ENCODE data around the gene ZEB2.

Gene ZEB2

DNA sequence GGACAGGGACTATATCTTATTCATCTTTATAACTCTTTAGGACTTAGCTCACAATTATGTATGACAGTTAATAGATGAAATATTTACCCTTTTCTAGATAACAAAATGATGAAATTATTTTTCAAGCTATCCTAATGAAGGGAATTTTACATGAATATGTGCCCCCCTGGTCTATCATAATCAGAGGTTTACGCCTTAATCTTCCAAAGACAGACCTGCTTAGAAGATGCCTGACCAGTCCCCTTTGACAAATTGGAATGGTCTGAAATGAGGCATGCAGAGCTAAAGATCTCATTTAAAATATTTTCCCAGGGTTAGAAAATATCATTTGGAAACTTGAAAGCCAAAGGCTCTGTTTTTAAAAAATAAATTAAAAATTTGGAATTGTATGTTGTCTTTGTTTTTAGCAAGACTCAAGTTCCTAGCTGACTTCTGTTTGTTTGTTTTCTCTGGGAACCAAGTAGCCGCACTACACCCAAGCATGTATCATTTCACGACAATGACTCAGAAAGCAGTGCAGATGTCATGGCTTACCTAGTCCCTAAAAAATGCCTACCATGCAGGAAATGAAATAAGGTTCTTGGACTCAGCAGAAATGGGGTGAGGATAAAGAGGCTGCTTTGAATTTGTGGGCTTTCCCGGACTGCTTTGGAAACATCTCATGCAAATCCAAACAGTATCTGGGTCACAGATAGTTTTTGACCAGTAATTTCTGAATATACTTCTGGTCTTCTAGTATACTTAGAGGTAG is 162.1 kb downstream of the ZEB2 start:
- no peak for DNase-seq

DNA sequence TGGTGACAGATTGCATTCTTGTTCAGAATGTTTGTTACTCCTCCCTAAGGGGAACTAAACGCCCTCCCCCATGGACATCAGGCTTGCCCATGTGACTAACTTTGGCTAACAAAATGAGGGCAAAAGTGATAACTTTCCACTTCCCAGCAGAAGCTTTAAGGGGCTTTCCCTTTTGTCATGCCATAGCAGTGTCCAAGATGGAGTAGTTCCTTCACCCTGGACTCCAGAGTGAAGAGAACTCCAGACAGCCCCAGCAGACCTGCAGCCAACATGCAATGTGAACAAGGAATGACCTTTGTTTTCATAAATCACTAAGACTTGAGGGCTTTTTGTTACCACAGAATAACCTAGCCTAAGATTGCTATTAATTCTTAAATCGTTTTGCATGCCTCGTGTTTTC is 163.5 kb downstream of the ZEB2 start:
- H3K27me3 ChIP-seq (ENCODE audit: insufficient read depth, low read depth, severe bottlenecking) = no peaks in the 10 kb centered on the region
- H3K27ac ChIP-seq = no peak overlapping the region
- no peak for DNase-seq
- H3K4me3 ChIP-seq (ENCODE audit: low read depth, low read length) = no peak overlapping the region
- H3K36me3 ChIP-seq = no peaks in the 10 kb centered on the region
- TF ChIP-seq, protein P1, sequence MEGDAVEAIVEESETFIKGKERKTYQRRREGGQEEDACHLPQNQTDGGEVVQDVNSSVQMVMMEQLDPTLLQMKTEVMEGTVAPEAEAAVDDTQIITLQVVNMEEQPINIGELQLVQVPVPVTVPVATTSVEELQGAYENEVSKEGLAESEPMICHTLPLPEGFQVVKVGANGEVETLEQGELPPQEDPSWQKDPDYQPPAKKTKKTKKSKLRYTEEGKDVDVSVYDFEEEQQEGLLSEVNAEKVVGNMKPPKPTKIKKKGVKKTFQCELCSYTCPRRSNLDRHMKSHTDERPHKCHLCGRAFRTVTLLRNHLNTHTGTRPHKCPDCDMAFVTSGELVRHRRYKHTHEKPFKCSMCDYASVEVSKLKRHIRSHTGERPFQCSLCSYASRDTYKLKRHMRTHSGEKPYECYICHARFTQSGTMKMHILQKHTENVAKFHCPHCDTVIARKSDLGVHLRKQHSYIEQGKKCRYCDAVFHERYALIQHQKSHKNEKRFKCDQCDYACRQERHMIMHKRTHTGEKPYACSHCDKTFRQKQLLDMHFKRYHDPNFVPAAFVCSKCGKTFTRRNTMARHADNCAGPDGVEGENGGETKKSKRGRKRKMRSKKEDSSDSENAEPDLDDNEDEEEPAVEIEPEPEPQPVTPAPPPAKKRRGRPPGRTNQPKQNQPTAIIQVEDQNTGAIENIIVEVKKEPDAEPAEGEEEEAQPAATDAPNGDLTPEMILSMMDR (IDR thresholded peaks at IDR 0.05; ENCODE audit: low read depth, low read length) = no peak
- H3K9me3 ChIP-seq (ENCODE audit: severe bottlenecking) = no peaks in the 10 kb centered on the region

More for the DNA sequence above, 162.1 kb downstream of the ZEB2 start:
- no peaks in the 10 kb centered on the region for H3K27me3 ChIP-seq (ENCODE audit: insufficient read depth, low read depth, severe bottlenecking)
- H3K36me3 ChIP-seq = no peaks in the 10 kb centered on the region
- TF ChIP-seq, protein P1 (IDR thresholded peaks at IDR 0.05; ENCODE audit: low read depth, low read length) = no peak
- H3K27ac ChIP-seq = no peak overlapping the region
- H3K9me3 ChIP-seq (ENCODE audit: severe bottlenecking) = no peaks in the 10 kb centered on the region
- no peak overlapping the region for H3K4me3 ChIP-seq (ENCODE audit: low read depth, low read length)

DNA sequence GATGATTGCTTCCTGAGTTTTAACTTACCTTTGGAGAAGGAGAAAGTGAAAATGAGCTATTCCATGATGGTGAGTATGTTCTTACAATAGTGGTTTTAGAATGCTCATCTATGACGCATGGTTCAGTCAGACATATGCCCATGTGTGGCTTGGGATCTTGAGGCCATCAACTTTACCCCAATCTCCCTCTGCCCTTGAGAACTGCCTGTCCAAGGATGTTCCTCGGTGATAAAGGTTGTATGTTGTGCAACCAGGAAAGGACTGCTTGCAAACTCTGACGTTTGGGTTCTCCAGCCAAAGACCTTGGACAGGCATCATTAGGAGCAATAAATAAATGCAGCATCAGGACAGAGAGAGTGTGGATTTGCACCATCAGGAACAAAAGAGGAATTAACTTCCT is 165.0 kb downstream of the ZEB2 start:
- no peak overlapping the region for H3K4me3 ChIP-seq (ENCODE audit: low read depth, low read length)
- TF ChIP-seq, protein P1 (IDR thresholded peaks at IDR 0.05; ENCODE audit: low read depth, low read length) = no peak
- no peaks in the 10 kb centered on the region for H3K36me3 ChIP-seq
- H3K27ac ChIP-seq = no peak overlapping the region
- H3K27me3 ChIP-seq (ENCODE audit: insufficient read depth, low read depth, severe bottlenecking) = no peaks in the 10 kb centered on the region
- DNase-seq = no peak
- no peaks in the 10 kb centered on the region for H3K9me3 ChIP-seq (ENCODE audit: severe bottlenecking)

DNA sequence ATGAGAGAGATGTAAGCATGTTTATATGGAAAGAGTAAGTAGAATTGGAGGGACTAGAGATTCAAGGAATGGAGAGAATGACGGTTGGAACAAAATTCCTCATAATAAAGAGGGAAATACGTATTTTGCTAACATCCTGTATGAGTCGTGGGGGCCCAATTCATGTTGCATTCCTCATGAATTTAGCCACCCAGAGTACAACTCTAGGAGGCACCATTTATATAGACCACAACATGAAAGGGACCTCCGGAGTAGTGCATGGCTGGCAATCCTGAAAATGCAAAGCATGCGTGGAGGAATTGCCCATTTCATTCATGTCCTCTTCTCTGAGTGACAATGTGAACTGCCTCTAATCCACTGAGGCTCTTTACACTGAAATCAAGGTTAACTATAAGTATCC is 168.2 kb downstream of the ZEB2 start:
- H3K9me3 ChIP-seq (ENCODE audit: severe bottlenecking) = no peaks in the 10 kb centered on the region
- H3K27me3 ChIP-seq (ENCODE audit: insufficient read depth, low read depth, severe bottlenecking) = no peaks in the 10 kb centered on the region
- H3K27ac ChIP-seq = no peak overlapping the region
- no peak overlapping the region for H3K4me3 ChIP-seq (ENCODE audit: low read depth, low read length)
- H3K36me3 ChIP-seq = no peaks in the 10 kb centered on the region
- TF ChIP-seq, protein P1 (IDR thresholded peaks at IDR 0.05; ENCODE audit: low read depth, low read length) = no peak
- DNase-seq = no peak

DNA sequence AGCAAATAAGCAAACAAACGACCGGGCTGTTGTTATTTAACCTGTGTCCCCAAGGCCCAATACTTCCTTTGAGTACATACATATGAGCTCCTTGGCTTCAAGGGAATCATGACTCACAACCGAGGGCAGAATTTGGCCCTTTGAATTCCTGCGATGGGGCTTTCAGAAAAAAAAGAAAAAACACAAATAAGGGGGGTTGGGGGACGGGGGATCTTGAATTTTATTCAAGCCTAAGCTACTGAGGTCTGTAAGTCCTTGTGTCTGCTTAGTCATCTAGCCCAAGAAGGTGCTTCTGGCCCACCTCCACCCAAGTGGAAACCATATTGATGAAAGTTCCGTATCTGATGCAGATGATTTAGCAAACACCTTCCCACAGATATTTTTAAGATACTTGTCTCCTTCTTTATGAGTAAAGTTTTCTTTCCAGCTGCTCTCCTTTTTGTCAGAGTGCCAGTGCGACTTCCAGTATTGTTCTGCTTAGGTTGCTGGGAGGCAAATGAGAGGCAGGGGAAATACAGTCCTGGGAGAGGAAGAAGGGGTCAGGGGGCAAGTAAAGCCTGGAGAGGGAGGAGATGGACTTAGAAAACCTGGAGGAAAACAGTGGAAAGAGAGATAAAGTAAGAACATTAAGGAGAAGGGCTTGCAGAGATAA is 169.6 kb downstream of the ZEB2 start:
- no peak overlapping the region for H3K4me3 ChIP-seq (ENCODE audit: low read depth, low read length)
- DNase-seq = no peak
- no peak overlapping the region for H3K27ac ChIP-seq
- TF ChIP-seq, protein P1 (IDR thresholded peaks at IDR 0.05; ENCODE audit: low read depth, low read length) = no peak
- no peaks in the 10 kb centered on the region for H3K36me3 ChIP-seq
- no peaks in the 10 kb centered on the region for H3K27me3 ChIP-seq (ENCODE audit: insufficient read depth, low read depth, severe bottlenecking)
- no peaks in the 10 kb centered on the region for H3K9me3 ChIP-seq (ENCODE audit: severe bottlenecking)

All from WERI-Rb-1 (cell line).